Epithelial cell of prostate (primary cell): Measurements from ENCODE around the gene PLB1.
A peak's percentile ranks its signal among the peaks of the same experiment; 100 is the strongest.

ENCODE experiments used
- DNase-seq: peaks from one replicate; pipeline ENCODE4 v3.0.0-alpha.2; 2011; ENCODE audit warnings: low read depth, low spot score
- H3K27ac ChIP-seq: fragments of 450-650 bp; 2 replicates; pipeline ENCODE4 v1.5.1; 2017; ENCODE audit warnings: mild to moderate bottlenecking

PLB1 gene

GRCh38 chr2:28583899-28584553 lies 88.2 kb downstream of the PLB1 start:
- peak overlapping the region; percentile 87 for H3K27ac ChIP-seq
- peak; percentile 82 for DNase-seq

- DNase-seq, result no peak
- no peak overlapping the region for H3K27ac ChIP-seq
These were observed 91.0 kb downstream of the PLB1 start for GRCh38 chr2:28586867-28587266.

GRCh38 chr2:28587526-28588291 lies 91.8 kb downstream of the PLB1 start:
- no peak for DNase-seq
- no peak overlapping the region for H3K27ac ChIP-seq

- H3K27ac ChIP-seq, result no peak overlapping the region
- DNase-seq, result no peak
These were observed 92.4 kb downstream of the PLB1 start for GRCh38 chr2:28588292-28588670.

- no peak overlapping the region for H3K27ac ChIP-seq
- no peak for DNase-seq
These were observed 94.0 kb downstream of the PLB1 start for GRCh38 chr2:28589746-28590463.

GRCh38 chr2:28590496-28591301 lies 94.8 kb downstream of the PLB1 start:
- DNase-seq, result no peak
- no peak overlapping the region for H3K27ac ChIP-seq

DNA sequence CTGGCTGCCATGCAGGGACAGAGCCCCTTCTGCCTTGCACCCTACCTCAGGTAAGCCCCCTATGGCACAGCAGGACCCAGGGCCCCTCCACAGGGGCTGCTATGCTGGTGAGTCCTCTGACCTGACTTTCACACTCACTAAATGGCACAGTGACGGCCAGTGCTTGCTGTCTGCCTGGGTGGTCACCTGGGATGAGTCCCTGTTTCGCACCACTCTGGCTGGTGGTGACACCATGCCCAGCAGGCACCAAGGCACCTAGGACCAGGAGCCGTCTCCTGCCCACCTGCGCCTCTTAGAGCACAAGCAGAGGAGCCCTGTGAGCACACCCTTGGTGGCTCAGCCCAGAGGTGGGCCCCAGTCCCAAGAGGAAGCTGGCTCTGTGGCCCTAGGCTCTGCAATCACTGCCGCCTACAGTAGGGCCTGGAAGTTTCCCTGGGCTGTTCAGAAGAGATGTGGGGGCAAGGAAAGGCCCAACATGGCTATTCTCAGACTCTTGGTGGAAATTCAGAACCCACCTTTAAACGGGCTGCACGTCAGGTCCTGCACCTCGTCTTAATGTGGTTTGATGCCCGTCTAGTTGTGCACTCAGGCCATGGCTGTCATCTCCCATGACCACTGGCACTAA lies 96.0 kb downstream of the PLB1 start:
- H3K27ac ChIP-seq, result no peak overlapping the region
- no peak for DNase-seq

GRCh38 chr2:28592481-28592880 lies 96.6 kb downstream of the PLB1 start:
- DNase-seq, result no peak
- no peak overlapping the region for H3K27ac ChIP-seq

GRCh38 chr2:28593160-28593755 lies 97.4 kb downstream of the PLB1 start:
- DNase-seq, result no peak
- no peak overlapping the region for H3K27ac ChIP-seq

DNA sequence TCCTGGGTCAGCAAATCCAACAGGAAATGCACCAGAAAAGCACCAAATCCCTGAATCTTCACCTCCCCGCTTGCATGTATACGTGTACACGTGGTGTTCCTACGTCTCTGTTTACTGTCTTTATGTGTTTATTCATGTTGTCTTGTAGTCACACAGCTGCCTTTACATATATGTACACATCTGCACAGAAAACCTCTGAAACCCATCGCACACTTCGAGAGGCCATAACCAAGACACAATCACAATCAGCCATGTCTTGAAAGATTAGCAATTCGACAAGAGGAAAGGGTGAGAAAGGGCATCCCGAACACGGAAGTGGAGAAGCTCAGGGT lies 98.1 kb downstream of the PLB1 start:
- peak overlapping the region; percentile 84 for H3K27ac ChIP-seq

GRCh38 chr2:28594332-28595108 lies 98.7 kb downstream of the PLB1 start:
- peak; percentile 74 for DNase-seq
- peak overlapping the region; percentile 84 for H3K27ac ChIP-seq

More for the DNA sequence above, 98.1 kb downstream of the PLB1 start:
- no peak for DNase-seq

DNA sequence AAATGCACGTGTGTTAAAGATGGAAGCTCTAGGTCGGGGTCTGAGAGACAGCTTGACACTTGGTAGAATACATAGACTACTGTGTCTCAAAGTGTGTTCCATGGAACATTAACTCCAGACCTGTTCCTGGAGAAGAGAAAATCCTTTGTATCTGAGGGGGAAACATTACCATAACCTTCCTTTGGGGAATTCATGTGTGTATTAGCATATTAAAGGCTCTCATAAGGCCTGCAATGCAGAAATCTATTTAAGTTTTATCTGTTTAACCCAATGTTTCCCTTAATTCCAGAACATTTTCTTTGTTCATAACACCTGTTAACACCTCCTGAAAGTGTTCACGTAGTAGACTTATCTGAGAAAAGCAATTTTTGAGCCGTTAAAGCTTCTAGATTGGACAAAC lies 99.5 kb downstream of the PLB1 start:
- H3K27ac ChIP-seq, result peak overlapping the region; percentile 84
- no peak for DNase-seq

DNA sequence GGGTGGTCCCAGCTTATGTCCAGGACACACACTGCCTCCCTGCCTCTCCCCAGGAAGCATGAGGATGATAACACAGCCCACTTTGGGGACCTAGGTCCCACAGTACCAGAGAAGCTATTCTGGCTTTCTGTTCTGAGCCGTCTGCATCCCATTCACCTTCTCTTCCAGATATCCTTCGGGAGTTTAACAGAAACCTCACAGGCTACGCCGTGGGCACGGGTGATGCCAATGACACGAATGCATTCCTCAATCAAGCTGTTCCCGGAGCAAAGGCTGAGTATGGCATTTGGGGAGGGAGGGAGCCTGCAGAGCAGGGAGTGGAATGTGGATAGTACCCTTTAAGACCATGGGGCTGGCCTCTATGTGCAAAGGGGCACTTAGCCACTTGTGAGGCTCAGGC lies 102.6 kb downstream of the PLB1 start:
- H3K27ac ChIP-seq, result no peak overlapping the region
- DNase-seq, result no peak

DNA sequence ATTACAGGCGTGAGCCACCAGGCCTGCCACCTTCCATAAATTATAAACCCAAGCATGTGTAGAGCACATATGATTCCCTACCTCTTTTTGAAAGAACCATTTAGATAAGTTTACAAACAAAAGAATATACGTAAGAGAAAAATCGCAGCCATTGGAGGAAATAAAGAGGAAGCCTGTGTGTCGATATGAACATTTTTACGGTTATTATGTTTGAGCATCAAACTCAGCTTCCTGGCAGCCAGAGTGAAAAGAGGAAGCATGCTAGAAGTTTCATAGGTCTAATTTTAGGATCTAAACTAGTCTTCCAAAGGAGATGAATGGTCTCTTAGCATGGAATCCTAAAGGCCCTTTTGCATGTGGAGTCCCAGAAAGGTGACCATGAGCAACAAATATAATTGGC lies 104.3 kb downstream of the PLB1 start:
- DNase-seq, result no peak
- no peak overlapping the region for H3K27ac ChIP-seq

DNA sequence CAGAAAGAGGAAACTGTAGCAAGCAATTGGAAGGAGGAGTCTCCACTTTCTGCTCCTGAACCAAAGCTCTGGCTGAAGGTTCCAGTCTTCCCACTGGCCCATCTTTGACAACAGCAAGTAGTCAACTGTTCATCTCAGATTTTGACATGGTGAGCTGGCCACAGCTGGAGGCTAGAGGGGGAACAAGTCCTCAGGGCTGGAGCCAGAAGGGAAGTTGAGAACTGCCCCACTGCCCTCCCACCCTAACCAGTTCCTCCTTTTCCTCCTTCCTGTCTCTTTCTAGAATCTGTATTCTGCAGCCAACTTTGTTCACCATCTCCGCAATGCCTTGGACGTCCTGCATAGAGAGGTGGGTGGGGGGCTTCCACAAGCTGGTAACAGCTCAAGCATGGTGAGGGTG lies 105.8 kb downstream of the PLB1 start:
- H3K27ac ChIP-seq, result no peak overlapping the region
- no peak for DNase-seq

DNA sequence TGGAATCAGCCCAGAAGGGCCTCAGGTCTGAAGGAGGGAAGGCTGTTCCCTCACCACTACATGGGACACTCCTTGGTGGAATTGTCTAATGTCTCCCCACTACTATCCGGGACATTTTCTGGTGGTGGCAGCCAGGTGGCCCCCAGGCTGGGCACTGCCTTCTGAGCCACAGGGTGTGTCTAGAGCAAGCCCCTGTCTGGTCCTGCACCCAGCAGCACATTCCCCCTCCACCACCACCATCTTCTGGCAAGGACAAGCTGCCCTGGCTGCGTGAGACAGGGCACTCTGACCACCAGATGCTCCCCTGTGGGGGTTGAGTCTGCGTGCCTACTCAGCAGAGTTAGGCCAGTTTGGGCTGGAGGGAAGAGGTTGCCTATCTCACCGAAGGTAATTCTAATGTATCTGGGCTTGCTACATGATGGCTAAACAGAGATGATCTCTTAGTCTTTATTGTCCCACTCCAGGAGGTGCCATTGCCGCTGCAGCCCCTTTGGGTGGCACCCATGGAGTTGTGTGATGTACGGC lies 106.3 kb downstream of the PLB1 start:
- no peak overlapping the region for H3K27ac ChIP-seq

DNA sequence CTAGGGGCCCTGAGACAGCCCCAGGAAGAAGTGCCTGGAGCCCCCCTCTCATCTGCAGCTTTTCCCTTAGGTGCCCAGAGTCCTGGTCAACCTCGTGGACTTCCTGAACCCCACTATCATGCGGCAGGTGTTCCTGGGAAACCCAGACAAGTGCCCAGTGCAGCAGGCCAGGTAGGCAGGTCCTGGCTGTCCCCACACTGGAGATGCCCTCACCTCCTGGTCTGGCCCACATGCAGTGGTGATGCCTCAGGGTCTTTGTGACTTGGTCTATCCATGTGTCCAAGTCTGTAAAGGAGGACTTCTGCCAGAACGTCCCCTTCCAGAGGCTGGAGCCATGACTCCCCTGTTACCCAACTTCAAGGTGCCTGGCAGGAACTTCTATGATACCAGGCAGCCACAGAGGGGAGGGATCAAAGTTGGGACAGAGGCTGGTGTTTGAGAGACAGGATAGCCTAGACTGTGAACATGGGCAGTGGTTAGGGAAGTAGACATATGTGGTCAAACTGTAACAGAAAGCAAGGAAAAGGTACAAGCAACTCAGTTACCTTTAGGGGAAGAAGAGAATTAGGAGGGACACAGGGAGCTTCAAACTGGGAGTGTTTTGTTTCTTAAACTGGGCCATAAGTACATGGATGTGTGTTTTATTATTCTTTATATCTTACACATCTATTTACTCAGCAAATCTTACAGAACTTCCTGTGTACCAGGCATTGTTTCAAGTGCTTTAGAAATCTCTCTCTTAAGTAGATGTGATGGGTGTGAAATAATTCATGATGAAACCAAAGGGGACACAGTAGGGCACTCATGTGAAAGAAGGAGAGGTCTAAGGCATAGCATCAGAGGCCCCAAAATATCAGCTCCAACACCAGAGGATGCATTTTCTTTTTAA lies 107.1 kb downstream of the PLB1 start:
- no peak for DNase-seq

More for the DNA sequence above, 106.3 kb downstream of the PLB1 start:
- no peak for DNase-seq

DNA sequence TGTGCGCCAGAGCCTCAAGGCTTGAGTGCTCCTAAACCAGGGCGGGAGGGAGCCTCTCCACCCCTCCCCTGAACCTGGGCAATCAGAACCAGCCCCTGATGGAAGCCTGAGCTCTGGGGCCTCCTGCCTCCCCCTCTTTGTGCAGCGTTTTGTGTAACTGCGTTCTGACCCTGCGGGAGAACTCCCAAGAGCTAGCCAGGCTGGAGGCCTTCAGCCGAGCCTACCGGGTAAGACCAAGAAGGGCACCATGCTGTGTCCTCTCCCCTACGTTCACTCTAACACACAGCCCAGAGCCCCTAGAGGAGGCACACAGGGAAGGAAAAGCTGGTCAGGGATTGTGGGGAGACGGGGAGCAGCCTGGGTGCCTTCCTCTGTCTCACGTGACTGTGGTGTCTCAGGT lies 108.0 kb downstream of the PLB1 start:
- peak overlapping the region; percentile 46 for H3K27ac ChIP-seq
- DNase-seq, result no peak

More for the DNA sequence above, 107.1 kb downstream of the PLB1 start:
- peak overlapping the region; percentile 46 for H3K27ac ChIP-seq
